Heart left ventricle (tissue), 13 donors: ENCODE results near the gene STXBP1.

Experiments
- CTCF ChIP-seq, 12 donors: fragments of 200-600 bp; sonication (generic) in 4 of 12; IDR thresholded peaks; one replicate each; pipeline versions ENCODE4 v1.5.0 to v1.8.0; 2018 to 2022; ENCODE audit warnings: antibody characterized with exemption in 12 of 12, mild to moderate bottlenecking in 5 of 12
- POLR2A ChIP-seq, 2 donors: fragments of 450-650 bp; IDR thresholded peaks; one replicate each; pipeline ENCODE4 v1.6.1; 2017; ENCODE audit warnings: antibody characterized with exemption in 2 of 2, mild to moderate bottlenecking in 2 of 2, moderate library complexity in 2 of 2
- donor health status: ischemic (EF 13 %, LVEDD 7.1; RV severe dilation, severe dysfunction).
- donor health status: DM: no; HTN: yes; CAD: no.
- donor health status: DM: no; HTN: no; CAD: no.
- donor health status: ischemic (EF 25% LVEDD 6.9; RV normal size, moderate dysfunction).
- donor health status: ischemic (EF 25% LVEDD 5.7; RV mildly dilated, moderate dysfunction).
- donor health status: ischemic (EF 35%, LVEDD 5.7; RV mildly dilated, moderate dysfunction).
- donor health status: nonischemic (EF 11% LVEDD 7.7; RV severe dilation, severe dysfunction).
- donor health status: DM: yes; HTN: yes; CAD: no.
- donor health status: PGD.
- donor health status: ischemic (EF 29% LVEDD 5.4; RV normal size, mild dysfunction).
- donor health status: nonischemic (EF 23%, LVEDD 6.1; RV moderate dilation, normal function).

GRCh38 chr9:127714951-127715469, 102.9 kb downstream of the STXBP1 start:
- no peak for TF ChIP-seq CTCF (IDR thresholded peaks at IDR 0.05)
- no peak for TF ChIP-seq POLR2A (IDR thresholded peaks at IDR 0.05)
